D721Med (cell line): ENCODE measurements around the gene TOR1AIP1.

ENCODE experiments used
- DNase-seq: peaks from one replicate; pipeline ENCODE4 v3.0.0; 2011; ENCODE audit warnings: low spot score; ENCODE audit not compliant: insufficient read length
- FAIRE-seq: peaks from 2 replicates; lab custom pipeline; 2011; peaks lifted over from hg19 to GRCh38; lab: Jason Lieb, UNC
- TF ChIP-seq, protein P1 (sequence below): IDR thresholded peaks from 2 replicates; pipeline ENCODE4 v1.5.1; 2012; ENCODE audit warnings: mild to moderate bottlenecking, control low read depth; ENCODE audit not compliant: insufficient read depth; ENCODE audit errors: missing control alignments

Gene TOR1AIP1

DNA sequence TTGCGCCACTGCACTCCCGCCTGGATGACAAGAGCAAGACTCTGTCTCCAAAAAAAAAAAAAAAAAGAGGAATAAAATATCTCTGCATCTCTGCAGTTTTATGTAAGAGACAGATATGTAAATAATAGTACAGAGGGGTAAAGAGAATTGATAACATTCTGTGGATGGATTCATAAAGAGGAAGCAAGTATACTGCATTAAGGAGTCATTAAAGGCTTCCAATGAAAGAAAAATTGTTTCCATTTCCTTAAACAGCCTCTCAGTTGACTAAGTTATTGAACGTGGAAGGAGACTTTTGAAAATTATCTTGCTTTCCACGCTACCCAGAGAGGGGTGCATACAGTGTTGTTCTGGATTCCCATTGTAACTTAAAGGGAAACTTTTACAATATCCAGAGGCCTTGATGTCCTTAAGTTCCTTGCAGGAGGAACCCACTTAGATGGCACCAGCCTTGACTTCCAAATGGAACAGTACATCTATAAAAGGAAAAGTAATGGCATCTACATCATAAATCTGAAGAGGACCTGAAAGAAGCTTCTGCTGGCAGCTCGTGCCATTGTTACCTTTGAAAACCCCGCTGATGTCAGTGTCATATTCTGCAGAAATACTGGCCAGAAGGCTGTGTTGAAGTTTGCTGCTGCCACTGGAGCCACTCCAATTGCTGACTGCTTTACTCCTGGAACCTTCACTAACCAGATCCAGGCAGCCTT, 86.4 kb downstream of the TOR1AIP1 start:
- FAIRE-seq (peak; percentile 11), DNase-seq (no peak)
- TF ChIP-seq, protein P1, sequence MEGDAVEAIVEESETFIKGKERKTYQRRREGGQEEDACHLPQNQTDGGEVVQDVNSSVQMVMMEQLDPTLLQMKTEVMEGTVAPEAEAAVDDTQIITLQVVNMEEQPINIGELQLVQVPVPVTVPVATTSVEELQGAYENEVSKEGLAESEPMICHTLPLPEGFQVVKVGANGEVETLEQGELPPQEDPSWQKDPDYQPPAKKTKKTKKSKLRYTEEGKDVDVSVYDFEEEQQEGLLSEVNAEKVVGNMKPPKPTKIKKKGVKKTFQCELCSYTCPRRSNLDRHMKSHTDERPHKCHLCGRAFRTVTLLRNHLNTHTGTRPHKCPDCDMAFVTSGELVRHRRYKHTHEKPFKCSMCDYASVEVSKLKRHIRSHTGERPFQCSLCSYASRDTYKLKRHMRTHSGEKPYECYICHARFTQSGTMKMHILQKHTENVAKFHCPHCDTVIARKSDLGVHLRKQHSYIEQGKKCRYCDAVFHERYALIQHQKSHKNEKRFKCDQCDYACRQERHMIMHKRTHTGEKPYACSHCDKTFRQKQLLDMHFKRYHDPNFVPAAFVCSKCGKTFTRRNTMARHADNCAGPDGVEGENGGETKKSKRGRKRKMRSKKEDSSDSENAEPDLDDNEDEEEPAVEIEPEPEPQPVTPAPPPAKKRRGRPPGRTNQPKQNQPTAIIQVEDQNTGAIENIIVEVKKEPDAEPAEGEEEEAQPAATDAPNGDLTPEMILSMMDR = no peak

GRCh38 chr1:179968994-179969919, 87.2 kb downstream of the TOR1AIP1 start:
- TF ChIP-seq, protein P1 = no peak
- no peak for FAIRE-seq
- DNase-seq = no peak
